Tibial nerve (tissue), 4 donors: Measurements from ENCODE around the gene PRELID2.

ENCODE experiments used
- EP300 ChIP-seq, 2 donors: sonication (generic); formaldehyde crosslinking; IDR thresholded peaks; one replicate each; pipeline ENCODE4 v1.6.1; 2017; ENCODE audit warnings: antibody characterized with exemption in 2 of 2, mild to moderate bottlenecking in 1 of 2
- POLR2A ChIP-seq, 2 donors: fragments of 450-650 bp; IDR thresholded peaks; one replicate each; pipeline ENCODE4 v1.6.1; 2017; ENCODE audit warnings: antibody characterized with exemption in 2 of 2, mild to moderate bottlenecking in 2 of 2, moderate library complexity in 2 of 2
- TF ChIP-seq, protein P1 (sequence below), 5 experiments: fragments of 200-600 bp in 3 of 5; fragments of 450-650 bp in 2 of 5; sonication (generic) in 3 of 5; IDR thresholded peaks; one replicate each; pipeline ENCODE4 v1.5.1; 2016 to 2019; ENCODE audit warnings: antibody characterized with exemption in 5 of 5, mild to moderate bottlenecking in 3 of 5, moderate library complexity in 2 of 5

DNA sequence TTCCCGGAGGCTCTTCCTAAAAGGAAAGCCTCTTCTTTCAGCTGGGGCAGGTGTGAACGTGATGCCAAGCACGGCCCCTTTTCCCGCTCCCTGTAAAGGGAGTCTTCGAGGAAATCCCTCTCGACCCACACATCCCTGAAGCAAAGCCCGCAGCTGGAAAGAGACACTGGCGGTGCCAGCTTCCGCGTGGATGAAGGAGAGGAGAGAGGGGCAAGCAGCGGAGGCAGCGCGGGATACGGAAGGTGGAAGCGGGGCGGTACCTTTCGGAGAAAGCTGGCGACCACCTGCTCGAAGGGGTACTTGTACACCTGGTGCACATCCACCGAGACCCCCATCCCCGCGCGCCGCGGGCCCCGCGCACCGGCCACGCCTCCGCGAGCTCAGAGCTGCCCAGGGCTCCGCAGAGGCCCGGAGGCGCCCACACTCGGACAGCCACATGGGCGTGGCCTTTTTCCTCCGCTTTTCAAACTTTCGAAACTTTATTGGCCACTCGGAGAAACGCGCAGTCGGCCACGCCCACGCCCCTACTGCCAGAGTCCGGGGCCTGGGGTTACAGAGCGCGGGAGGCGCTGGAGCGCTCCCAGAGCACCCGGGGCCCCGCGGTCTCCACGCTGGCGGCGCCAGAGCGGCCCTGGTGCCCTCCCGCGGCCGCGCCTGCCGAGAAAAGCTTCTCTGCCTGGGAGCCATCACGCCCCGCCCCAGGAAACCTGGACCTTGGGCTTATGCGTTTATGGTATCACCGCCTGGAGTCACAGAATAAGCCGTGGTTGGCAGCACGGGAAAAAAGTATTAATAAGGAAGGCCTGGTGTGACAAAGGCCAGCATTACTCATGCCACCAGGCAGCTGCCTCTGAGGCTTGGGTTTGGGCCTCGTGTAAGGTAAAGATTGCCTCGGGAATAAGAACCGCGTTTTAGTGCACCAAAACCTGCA is at the start of gene PRELID2:
- TF ChIP-seq, protein P1, sequence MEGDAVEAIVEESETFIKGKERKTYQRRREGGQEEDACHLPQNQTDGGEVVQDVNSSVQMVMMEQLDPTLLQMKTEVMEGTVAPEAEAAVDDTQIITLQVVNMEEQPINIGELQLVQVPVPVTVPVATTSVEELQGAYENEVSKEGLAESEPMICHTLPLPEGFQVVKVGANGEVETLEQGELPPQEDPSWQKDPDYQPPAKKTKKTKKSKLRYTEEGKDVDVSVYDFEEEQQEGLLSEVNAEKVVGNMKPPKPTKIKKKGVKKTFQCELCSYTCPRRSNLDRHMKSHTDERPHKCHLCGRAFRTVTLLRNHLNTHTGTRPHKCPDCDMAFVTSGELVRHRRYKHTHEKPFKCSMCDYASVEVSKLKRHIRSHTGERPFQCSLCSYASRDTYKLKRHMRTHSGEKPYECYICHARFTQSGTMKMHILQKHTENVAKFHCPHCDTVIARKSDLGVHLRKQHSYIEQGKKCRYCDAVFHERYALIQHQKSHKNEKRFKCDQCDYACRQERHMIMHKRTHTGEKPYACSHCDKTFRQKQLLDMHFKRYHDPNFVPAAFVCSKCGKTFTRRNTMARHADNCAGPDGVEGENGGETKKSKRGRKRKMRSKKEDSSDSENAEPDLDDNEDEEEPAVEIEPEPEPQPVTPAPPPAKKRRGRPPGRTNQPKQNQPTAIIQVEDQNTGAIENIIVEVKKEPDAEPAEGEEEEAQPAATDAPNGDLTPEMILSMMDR (IDR thresholded peaks at IDR 0.05): peak in 1 of 5 experiments; percentile 27
- TF ChIP-seq POLR2A (IDR thresholded peaks at IDR 0.05): peak; percentile 30 to 44
- peak in 1 of 2 donors; percentile 76 for TF ChIP-seq EP300 (IDR thresholded peaks at IDR 0.05)
